Measurements from ENCODE around the gene TOM1L1. TPM values are rescaled to one million over a fixed set of nuclear protein-coding genes. Genes with fewer than 3 reads are reported as not detected.

The TOM1L1 gene
- total RNA-seq, 3 donors from 2014 or later, result 0.45 to 0.63 (median 0.51) TPM

GRCh38 chr17:54947396-54947795 is 46.7 kb downstream of the TOM1L1 start:
- peaks cover 12% of the 10 kb centered on the region for H3K27me3 Mint-ChIP-seq (ENCODE audit: low read depth)
- H3K9me3 Mint-ChIP-seq, result no peaks in the 10 kb centered on the region
- no peak for ATAC-seq
- DNase-seq, result no peak
- H3K4me3 Mint-ChIP-seq, result no peak overlapping the region
- H3K4me1 Mint-ChIP-seq (ENCODE audit: low read depth), result no peaks in the 10 kb centered on the region
- peaks cover 4% of the 10 kb centered on the region for H3K36me3 Mint-ChIP-seq (ENCODE audit: insufficient read depth)

GRCh38 chr17:54948380-54948779 is 47.7 kb downstream of the TOM1L1 start:
- ATAC-seq, result peak in 1 of 2 donors; percentile 40
- DNase-seq, result no peak
- Mint-ChIP-seq H3K4me3 (no peak overlapping the region), H3K4me1 (ENCODE audit: low read depth) (no peaks in the 10 kb centered on the region), H3K36me3 (ENCODE audit: insufficient read depth) (peaks cover 4% of the 10 kb centered on the region), H3K27me3 (ENCODE audit: low read depth) (peaks cover 12% of the 10 kb centered on the region), H3K9me3 (no peaks in the 10 kb centered on the region)

GRCh38 chr17:54950116-54950515 is 49.5 kb downstream of the TOM1L1 start:
- H3K4me3 Mint-ChIP-seq, result no peak overlapping the region
- H3K9me3 Mint-ChIP-seq, result no peaks in the 10 kb centered on the region
- H3K4me1 Mint-ChIP-seq (ENCODE audit: low read depth), result no peaks in the 10 kb centered on the region
- DNase-seq (no peak), ATAC-seq (no peak)
- H3K27me3 Mint-ChIP-seq (ENCODE audit: low read depth), result peaks cover 12% of the 10 kb centered on the region
- H3K36me3 Mint-ChIP-seq (ENCODE audit: insufficient read depth), result peaks cover 4% of the 10 kb centered on the region

- DNase-seq (no peak), ATAC-seq (no peak)
- Mint-ChIP-seq H3K36me3 (ENCODE audit: insufficient read depth) (peaks cover 4% of the 10 kb centered on the region), H3K4me1 (ENCODE audit: low read depth) (no peaks in the 10 kb centered on the region), H3K27me3 (ENCODE audit: low read depth) (peaks cover 9% of the 10 kb centered on the region), H3K9me3 (no peaks in the 10 kb centered on the region), H3K4me3 (no peak overlapping the region)
These were observed 50.6 kb downstream of the TOM1L1 start for GRCh38 chr17:54951286-54951685.

- DNase-seq (no peak), ATAC-seq (no peak)
- Mint-ChIP-seq H3K4me3 (no peak overlapping the region), H3K4me1 (ENCODE audit: low read depth) (no peaks in the 10 kb centered on the region), H3K36me3 (ENCODE audit: insufficient read depth) (peaks cover 19% of the 10 kb centered on the region), H3K9me3 (no peaks in the 10 kb centered on the region), H3K27me3 (ENCODE audit: low read depth) (no peaks in the 10 kb centered on the region)
These were observed 56.1 kb downstream of the TOM1L1 start for GRCh38 chr17:54956791-54957190.

GRCh38 chr17:54967621-54968261 is 67.1 kb downstream of the TOM1L1 start:
- DNase-seq, result peak; percentile 6
- H3K27me3 Mint-ChIP-seq (ENCODE audit: low read depth), result no peaks in the 10 kb centered on the region
- H3K36me3 Mint-ChIP-seq (ENCODE audit: insufficient read depth), result peaks cover 7% of the 10 kb centered on the region
- no peak overlapping the region for H3K4me3 Mint-ChIP-seq
- no peaks in the 10 kb centered on the region for H3K9me3 Mint-ChIP-seq
- H3K4me1 Mint-ChIP-seq (ENCODE audit: low read depth), result peaks cover 25% of the 10 kb centered on the region
- peak; percentile 27 to 29 for ATAC-seq

GRCh38 chr17:54968262-54968987 is 67.8 kb downstream of the TOM1L1 start, which contains the start of the genes COX11 and STXBP4:
Gene COX11 (minus strand): TSS chr17:54968654. CDS start chr17:54968646, 8 bp downstream.
Gene STXBP4 (plus strand): TSS chr17:54968765. CDS start chr17:54986220, 17,455 bp downstream.
- DNase-seq (peak; percentile 91), ATAC-seq (peak; percentile 98 to 99)
- no peaks in the 10 kb centered on the region for H3K9me3 Mint-ChIP-seq
- peaks cover 6% of the 10 kb centered on the region for H3K36me3 Mint-ChIP-seq (ENCODE audit: insufficient read depth)
- peaks cover 25% of the 10 kb centered on the region for H3K4me1 Mint-ChIP-seq (ENCODE audit: low read depth)
- H3K27me3 Mint-ChIP-seq (ENCODE audit: low read depth), result no peaks in the 10 kb centered on the region
- no peak within 1 kb of the TSS for H3K4me3 Mint-ChIP-seq

GRCh38 chr17:54968988-54969332 is 68.3 kb downstream of the TOM1L1 start:
- no peaks in the 10 kb centered on the region for H3K9me3 Mint-ChIP-seq

GRCh38 chr17:54969658-54970572 is 69.3 kb downstream of the TOM1L1 start:
- DNase-seq, result no peak
- Mint-ChIP-seq H3K36me3 (ENCODE audit: insufficient read depth) (peaks cover 2% of the 10 kb centered on the region), H3K4me3 (no peak overlapping the region), H3K4me1 (ENCODE audit: low read depth) (peaks cover 25% of the 10 kb centered on the region), H3K27me3 (ENCODE audit: low read depth) (no peaks in the 10 kb centered on the region), H3K9me3 (no peaks in the 10 kb centered on the region)
- no peak for ATAC-seq

More at GRCh38 chr17:54968988-54969332, 68.3 kb downstream of the TOM1L1 start:
- Mint-ChIP-seq H3K27me3 (ENCODE audit: low read depth) (no peaks in the 10 kb centered on the region), H3K4me3 (no peak overlapping the region), H3K36me3 (ENCODE audit: insufficient read depth) (peaks cover 2% of the 10 kb centered on the region), H3K4me1 (ENCODE audit: low read depth) (peaks cover 25% of the 10 kb centered on the region)
- peak; percentile 24 for DNase-seq
- ATAC-seq, result peak; percentile 23 to 29

- DNase-seq (no peak), ATAC-seq (no peak)
- Mint-ChIP-seq H3K27me3 (ENCODE audit: low read depth) (no peaks in the 10 kb centered on the region), H3K9me3 (no peaks in the 10 kb centered on the region), H3K4me1 (ENCODE audit: low read depth) (peaks cover 19% of the 10 kb centered on the region), H3K36me3 (ENCODE audit: insufficient read depth) (no peaks in the 10 kb centered on the region), H3K4me3 (no peak overlapping the region)
These were observed 70.5 kb downstream of the TOM1L1 start for GRCh38 chr17:54971147-54971546.

- ATAC-seq, result no peak
- Mint-ChIP-seq H3K9me3 (no peaks in the 10 kb centered on the region), H3K4me1 (ENCODE audit: low read depth) (peaks cover 12% of the 10 kb centered on the region), H3K36me3 (ENCODE audit: insufficient read depth) (peaks cover 3% of the 10 kb centered on the region), H3K4me3 (no peak overlapping the region), H3K27me3 (ENCODE audit: low read depth) (no peaks in the 10 kb centered on the region)
- no peak for DNase-seq
These were observed 71.2 kb downstream of the TOM1L1 start for GRCh38 chr17:54971901-54972300.

- DNase-seq, result no peak
- no peak overlapping the region for H3K4me3 Mint-ChIP-seq
- H3K9me3 Mint-ChIP-seq, result no peaks in the 10 kb centered on the region
- peaks cover 4% of the 10 kb centered on the region for H3K36me3 Mint-ChIP-seq (ENCODE audit: insufficient read depth)
- ATAC-seq, result no peak
- H3K27me3 Mint-ChIP-seq (ENCODE audit: low read depth), result no peaks in the 10 kb centered on the region
- peaks cover 7% of the 10 kb centered on the region for H3K4me1 Mint-ChIP-seq (ENCODE audit: low read depth)
These were observed 71.9 kb downstream of the TOM1L1 start for GRCh38 chr17:54972406-54973138.

- peaks cover 3% of the 10 kb centered on the region for H3K9me3 Mint-ChIP-seq
- no peak overlapping the region for H3K4me3 Mint-ChIP-seq
- H3K4me1 Mint-ChIP-seq (ENCODE audit: low read depth), result peaks cover 8% of the 10 kb centered on the region
- ATAC-seq, result no peak
- DNase-seq, result no peak
- H3K27me3 Mint-ChIP-seq (ENCODE audit: low read depth), result no peaks in the 10 kb centered on the region
- peaks cover 4% of the 10 kb centered on the region for H3K36me3 Mint-ChIP-seq (ENCODE audit: insufficient read depth)
These were observed 74.1 kb downstream of the TOM1L1 start for GRCh38 chr17:54974759-54975158.

GRCh38 chr17:54976316-54976715 is 75.7 kb downstream of the TOM1L1 start:
- DNase-seq (no peak), ATAC-seq (no peak)
- Mint-ChIP-seq H3K4me3 (no peak overlapping the region), H3K36me3 (ENCODE audit: insufficient read depth) (peaks cover 4% of the 10 kb centered on the region), H3K9me3 (peaks cover 4% of the 10 kb centered on the region), H3K4me1 (ENCODE audit: low read depth) (peaks cover 4% of the 10 kb centered on the region), H3K27me3 (ENCODE audit: low read depth) (no peaks in the 10 kb centered on the region)

Data from activated T-cell treated with anti-CD3 and anti-CD28 coated beads, Interleukin-2, amount 50 U/mL, for 4 hours (primary cell).